HG03354 (cell line): ENCODE measurements around the gene IQSEC2.

Source experiments
- ATAC-seq: cut with Tn5 transposase; IDR thresholded peaks from one replicate; pipeline ENCODE4 v1.9.1; 2021; ENCODE audit warnings: mild to moderate bottlenecking; ENCODE audit not compliant: unreplicated experiment, poor library complexity, severe bottlenecking

IQSEC2 gene

DNA sequence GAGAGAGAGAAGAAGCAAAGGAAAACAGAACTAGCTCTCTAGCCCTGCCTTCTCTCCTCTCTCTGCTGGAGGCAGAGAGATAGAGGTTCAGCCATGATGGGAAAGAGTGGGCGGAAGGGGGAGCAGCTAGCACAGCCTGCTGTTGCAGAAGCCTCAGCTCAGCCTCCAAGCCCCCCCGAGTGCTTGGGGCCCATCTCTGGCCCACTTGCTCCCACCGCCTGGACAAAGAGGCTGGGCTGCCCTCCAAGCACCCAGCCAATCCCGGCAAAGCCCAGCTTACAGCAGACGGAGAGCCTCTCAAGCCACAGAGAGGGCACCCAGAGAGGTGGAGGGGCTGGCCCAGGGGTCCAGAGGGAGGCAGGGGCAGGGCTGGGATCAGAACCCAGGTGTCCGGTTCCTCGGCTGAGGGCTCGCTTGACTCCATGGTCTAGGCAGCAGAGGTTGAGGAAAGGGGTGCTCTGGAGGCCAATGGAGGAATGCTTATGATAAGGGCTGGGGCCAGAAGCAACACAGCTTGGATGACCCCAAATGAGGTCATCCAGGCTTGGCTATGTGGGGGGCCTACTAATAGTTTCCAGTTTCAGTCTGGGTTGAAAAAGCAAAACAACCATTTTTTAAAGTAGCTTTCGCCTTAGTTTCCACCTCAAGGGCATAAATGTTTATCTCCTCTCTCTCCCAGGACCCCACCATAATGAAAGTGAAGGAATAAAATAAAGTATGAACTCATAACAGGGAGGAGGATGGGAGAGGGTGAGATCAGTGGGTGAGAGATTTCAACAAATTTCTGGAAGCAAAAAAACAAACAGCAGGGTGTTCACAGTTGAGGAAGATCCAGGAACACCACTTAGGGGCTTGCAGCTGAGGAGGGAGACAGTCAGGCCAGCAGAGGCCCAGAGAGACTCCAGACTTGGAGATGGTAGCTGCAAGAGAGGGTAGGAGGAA is 24.9 kb upstream of the IQSEC2 start:
- ATAC-seq: no peak

DNA sequence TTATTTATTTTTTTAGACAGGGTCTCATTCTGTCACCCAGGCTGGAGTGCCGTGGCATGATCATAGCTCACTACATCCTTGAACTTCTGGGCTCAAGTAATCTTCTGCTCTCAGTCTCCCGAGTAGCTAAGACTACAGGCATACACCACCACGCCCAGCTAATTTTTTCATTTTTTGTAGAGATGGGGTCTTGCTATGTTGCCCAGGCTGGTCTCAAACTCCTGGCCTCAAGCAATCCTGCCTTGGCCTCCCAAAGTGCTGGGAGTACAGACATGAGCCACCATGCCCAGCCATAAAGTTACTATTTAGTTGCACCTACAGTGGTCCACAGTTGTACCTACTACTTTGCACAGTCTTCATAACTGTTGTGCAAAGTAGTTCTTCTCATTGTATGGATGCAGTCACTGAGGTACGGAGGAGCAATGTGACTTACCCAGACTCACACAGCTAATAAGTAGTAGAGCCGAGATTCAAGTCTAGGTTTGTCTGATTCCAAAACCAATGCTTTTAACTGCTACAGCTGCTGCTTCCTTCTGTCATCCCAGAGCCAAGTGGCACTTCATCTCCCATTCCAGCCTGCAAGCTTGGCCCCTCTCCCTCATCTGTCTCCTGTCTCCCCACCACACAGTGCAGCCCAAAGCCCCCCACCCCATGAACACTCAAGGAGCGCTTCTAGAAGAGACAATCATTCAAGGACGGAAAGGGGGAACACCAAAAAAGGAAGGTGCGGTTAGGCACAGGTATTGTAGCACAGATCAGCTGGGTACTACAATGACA is 24.0 kb upstream of the IQSEC2 start:
- no peak for ATAC-seq

- no peak for ATAC-seq
These were observed 21.8 kb upstream of the IQSEC2 start for GRCh38 chrX:53303195-53303594.

DNA sequence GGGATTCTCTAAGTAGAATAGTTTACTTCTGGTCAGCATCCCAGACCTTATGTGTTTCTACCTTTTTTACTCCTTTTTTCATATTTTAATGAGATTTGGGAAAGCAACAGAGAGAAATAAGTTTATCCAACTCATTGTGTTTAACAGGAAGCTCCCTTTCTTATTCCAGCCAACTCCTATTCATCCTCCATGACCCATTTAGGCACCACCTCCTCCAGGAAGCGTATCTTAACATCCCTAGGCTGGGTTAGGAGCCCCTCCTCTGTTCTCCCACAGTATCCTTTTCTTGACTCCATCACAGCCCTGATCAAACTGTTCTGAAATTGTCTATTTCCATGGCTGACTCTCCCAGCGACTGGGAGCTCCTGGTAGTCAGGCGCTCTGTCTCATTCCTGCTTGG is 18.8 kb upstream of the IQSEC2 start:
- no peak for ATAC-seq

DNA sequence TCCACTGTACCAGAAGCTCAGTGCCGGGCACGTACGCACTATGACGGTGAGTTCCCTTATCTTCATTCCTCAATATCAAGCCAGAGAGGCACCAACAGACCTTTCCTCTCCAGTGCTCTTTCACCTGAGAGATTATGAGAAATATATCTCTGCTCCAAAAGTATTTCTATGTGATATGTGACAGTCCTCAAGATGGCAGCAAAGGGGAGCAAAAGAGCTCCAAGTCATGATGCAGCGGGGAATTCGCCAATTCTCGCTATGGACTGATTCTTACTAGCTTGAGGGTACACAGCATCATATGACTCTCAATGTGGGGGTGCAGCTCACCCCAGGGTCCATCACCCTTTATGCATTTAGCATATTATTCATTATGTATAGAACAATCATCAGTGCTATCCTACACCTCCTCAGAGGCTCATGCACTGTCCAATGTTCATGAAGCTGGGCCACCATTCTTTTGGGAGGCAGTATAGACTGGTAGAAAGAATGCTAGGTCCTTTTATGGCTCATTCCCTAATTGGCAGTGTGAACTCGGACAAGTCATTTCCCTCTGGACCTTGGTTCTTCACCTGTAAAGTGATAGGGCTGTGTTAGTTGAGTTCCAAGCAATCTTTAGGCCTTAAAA is 12.8 kb upstream of the IQSEC2 start:
- no peak for ATAC-seq

- no peak for ATAC-seq
These were observed 10.2 kb upstream of the IQSEC2 start for GRCh38 chrX:53291596-53291995.

- no peak for ATAC-seq
These were observed 9.2 kb upstream of the IQSEC2 start for GRCh38 chrX:53290441-53291041.

DNA sequence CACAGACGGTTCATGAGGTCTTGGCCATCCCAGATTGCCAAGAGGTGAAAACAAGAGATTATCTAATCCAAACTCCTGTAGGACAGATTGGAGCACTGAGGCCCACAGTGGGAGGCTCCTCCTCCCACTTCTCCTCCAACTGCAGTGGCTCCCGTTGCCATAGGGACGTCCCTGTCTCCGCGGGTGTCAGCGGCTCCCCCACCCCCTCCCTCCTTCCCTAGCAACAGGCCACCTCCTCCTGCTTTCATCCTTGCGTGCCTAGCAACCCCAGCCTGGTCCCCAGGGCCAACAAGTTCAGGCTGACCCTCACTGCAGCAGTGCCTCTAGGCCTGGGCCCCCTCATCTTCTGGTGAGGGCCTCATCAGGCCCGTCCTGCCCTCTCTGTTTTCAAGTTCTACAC is 6.8 kb upstream of the IQSEC2 start:
- no peak for ATAC-seq

GRCh38 chrX:53287493-53288138 is 6.2 kb upstream of the IQSEC2 start:
- peak; percentile 42 for ATAC-seq

GRCh38 chrX:53286171-53286570 is 4.8 kb upstream of the IQSEC2 start:
- no peak for ATAC-seq

- ATAC-seq: no peak
These were observed 4.2 kb upstream of the IQSEC2 start for GRCh38 chrX:53285591-53285990.

DNA sequence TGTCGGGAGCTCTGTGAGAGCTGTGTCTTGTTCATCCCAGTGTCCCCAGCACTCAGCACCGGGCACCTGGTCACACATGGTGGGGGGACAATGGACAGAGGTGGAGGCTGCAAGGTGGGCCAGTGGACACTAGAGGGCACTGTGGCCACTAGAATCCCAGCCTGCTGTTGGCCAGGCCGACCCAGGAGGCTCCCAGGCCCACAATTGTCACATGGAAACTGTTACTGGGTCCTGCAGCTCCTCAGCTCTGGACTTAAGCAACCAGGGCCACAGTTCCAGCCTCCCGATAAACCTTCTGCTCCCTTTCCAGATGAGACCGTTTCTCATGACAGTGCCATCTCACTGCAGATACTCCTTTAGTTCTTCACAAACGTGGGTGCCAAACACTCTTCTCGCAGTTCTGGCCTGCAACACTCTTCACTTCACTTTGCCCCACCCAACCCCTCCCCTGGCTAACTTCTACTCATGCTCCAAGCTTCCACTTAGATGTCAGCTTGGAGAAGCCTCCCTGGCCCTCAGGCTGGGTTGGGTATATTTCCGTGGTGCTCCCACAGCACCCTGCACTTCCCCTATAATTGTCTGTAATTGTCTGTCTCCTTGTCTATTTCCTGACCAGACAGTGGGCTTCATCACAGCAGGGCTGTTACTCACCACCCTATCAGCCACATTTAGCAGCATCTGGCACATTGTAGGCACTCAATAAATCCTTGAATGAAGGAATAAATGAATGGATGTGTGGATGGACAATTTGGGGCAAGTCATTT is 3.5 kb upstream of the IQSEC2 start:
- ATAC-seq: peak; percentile 70

GRCh38 chrX:53283567-53283966 is 2.2 kb upstream of the IQSEC2 start:
- no peak for ATAC-seq

GRCh38 chrX:53283099-53283498 is 1.7 kb upstream of the IQSEC2 start:
- ATAC-seq: no peak

GRCh38 chrX:53281963-53282695 is 745 bp upstream of the IQSEC2 start:
- no peak for ATAC-seq

GRCh38 chrX:53280331-53281320 is 758 bp downstream of the IQSEC2 start:
- ATAC-seq: no peak
